NCI-H1930 (cell line): Measurements from ENCODE around the gene PRPH.
"Not testable (repeated sequence)": the region's sequence is repeated elsewhere in the genome, so short reads cannot be mapped to it uniquely, and the experiment has no call there.

ENCODE experiments used
- DNase-seq, 2 experiments: peaks; one replicate each; lab custom pipeline; 2025; lab: John Stamatoyannopoulos, UW

Gene PRPH

GRCh38 chr12:49298160-49298559, 3.2 kb downstream of the PRPH start:
- DNase-seq = no peak

GRCh38 chr12:49301760-49302159, 6.8 kb downstream of the PRPH start:
- no peak for DNase-seq

- DNase-seq = no peak
Measured at GRCh38 chr12:49304161-49304560, 9.2 kb downstream of the PRPH start.

- DNase-seq = no peak
Measured at GRCh38 chr12:49305762-49306510, 11.0 kb downstream of the PRPH start.

GRCh38 chr12:49309386-49309785, 14.4 kb downstream of the PRPH start:
- DNase-seq = no peak

- not testable (repeated sequence) for DNase-seq
Measured at GRCh38 chr12:49310451-49311000, 15.6 kb downstream of the PRPH start.

DNA sequence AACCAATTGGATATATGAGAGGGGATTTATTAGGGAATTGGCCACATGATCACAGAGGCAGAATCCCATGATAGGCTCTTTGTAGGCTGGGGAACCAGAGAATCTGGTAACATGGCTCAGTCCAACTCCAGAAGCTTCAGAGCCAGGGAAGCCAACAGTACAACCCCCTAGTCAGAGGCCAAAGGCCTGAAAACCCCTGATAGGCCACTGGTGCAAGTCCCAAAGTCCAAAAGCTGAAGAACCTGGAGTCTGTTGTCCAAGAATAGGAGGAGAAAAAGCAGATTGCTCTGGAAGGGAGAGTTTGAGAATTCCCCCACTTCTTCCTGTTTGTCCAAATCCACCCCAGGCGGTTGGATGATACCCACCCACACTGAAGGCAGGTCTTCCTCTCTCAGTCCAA, 19.9 kb downstream of the PRPH start:
- DNase-seq = no peak

- not testable (repeated sequence) for DNase-seq
Measured at GRCh38 chr12:49317118-49317517, 22.2 kb downstream of the PRPH start.

GRCh38 chr12:49320411-49321103, 25.6 kb downstream of the PRPH start:
- DNase-seq = not testable (repeated sequence)

GRCh38 chr12:49322367-49322707, 27.4 kb downstream of the PRPH start:
- no peak for DNase-seq

GRCh38 chr12:49322708-49323523, 28.0 kb downstream of the PRPH start, which contains the start of gene TROAP:
TROAP (plus strand) TSS chr12:49323255; CDS start chr12:49323609, 354 bp downstream.
- DNase-seq = peak; percentile 97 to 98

GRCh38 chr12:49323524-49324097, 28.7 kb downstream of the PRPH start:
- no peak for DNase-seq

DNA sequence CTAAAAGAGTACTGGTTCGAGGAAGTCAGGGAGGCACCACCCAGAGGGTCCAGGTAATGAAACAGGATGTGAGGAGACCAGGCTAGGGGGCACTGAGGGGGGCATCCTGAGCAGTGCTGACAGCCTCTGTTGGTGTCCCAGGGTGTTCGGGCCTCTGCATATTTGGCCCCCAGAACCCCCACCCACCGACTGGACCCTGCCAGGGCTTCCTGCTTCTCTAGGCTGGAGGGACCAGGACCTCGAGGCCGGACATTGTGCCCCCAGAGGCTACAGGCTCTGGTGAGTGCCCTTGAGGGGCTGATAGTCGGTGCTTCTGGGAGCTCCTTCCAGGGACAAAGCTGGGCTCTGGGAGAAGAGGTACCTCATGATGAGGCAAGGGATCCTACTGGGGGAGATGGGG, 30.7 kb downstream of the PRPH start:
- no peak for DNase-seq

DNA sequence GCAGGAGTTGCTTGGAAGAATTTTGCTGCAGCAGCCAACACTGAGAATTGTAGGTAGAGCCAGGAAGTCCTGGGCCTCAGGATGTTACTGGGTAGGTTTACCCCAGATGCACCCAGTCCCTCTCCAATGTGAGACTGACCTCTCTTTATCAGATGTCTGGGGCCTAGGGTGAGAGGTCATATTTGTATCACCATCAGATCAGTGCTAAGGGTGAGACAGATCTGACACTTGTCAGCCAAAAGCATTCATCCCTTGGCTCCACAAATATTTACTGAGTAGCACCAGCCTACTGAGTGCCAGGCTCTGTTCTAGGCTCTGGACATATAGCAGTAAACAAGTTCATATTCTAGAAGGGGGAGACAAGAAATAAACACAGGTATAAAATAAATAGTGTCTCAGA, 32.4 kb downstream of the PRPH start:
- no peak for DNase-seq

- no peak for DNase-seq
Measured at GRCh38 chr12:49327887-49328286, 32.9 kb downstream of the PRPH start.

- DNase-seq = no peak
Measured at GRCh38 chr12:49328816-49329215, 33.9 kb downstream of the PRPH start.

DNA sequence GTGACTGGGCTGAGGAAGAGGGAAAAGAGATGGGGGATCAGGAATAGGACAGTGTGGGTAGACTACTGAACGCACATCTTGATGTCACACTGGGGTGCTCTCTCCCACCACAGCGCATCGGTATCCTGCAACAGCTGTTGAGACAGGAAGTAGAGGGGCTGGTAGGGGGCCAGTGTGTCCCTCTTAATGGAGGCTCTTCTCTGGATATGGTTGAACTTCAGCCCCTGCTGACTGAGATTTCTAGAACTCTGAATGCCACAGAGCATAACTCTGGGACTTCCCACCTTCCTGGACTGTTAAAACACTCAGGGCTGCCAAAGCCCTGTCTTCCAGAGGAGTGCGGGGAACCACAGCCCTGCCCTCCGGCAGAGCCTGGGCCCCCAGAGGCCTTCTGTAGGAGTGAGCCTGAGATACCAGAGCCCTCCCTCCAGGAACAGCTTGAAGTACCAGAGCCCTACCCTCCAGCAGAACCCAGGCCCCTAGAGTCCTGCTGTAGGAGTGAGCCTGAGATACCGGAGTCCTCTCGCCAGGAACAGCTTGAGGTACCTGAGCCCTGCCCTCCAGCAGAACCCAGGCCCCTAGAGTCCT, 35.2 kb downstream of the PRPH start:
- DNase-seq = no peak

GRCh38 chr12:49330631-49331379, 35.9 kb downstream of the PRPH start:
- no peak for DNase-seq

- DNase-seq = peak in 1 of 2 experiments; percentile 49
Measured at GRCh38 chr12:49331380-49332222, 36.7 kb downstream of the PRPH start.

DNA sequence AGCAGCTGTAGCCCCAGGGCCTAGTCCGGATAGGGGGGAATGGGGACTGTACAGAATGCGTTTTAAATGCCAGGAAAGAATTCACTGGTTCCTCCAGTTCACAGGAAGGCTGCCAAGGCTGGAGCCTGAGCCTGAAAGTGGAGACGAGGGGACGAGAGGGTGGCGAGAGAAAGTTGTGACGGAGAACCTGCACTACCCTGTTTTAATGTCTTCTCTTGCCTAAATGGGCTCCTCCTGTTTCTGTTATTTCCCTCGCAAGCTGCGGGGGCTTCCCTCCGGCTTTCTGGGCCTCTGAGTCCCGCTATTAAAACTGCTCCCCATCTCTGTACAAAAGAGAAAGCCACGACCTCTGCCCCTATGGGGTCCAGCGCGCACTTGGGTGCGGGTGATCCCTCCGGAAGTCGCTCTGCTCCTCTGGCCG, 37.5 kb downstream of the PRPH start:
- no peak for DNase-seq
